K562 (cell line): ENCODE data around the gene RALGAPB. TPM values are rescaled to one million over a fixed set of nuclear protein-coding genes. Genes with fewer than 3 reads are reported as not detected.

Experiments used
- BRCA1 ChIP-seq, 2 experiments: fragments of 450-650 bp in 1 of 2; sonication (generic) in 1 of 2; formaldehyde crosslinking in 1 of 2; IDR thresholded peaks; 2 replicates each; pipeline versions ENCODE4 v1.5.0 to v1.6.1; 2017 to 2020; ENCODE audit warnings: mild to moderate bottlenecking in 1 of 2, missing genetic modification reagents in 1 of 2
- HDAC8 ChIP-seq: fragments of 450-650 bp; IDR thresholded peaks from 2 replicates; pipeline ENCODE4 v1.6.1; 2016; ENCODE audit warnings: mild to moderate bottlenecking, missing genetic modification characterization, moderate library complexity, missing compliant biosample characterization
- HES1 ChIP-seq: fragments of 450-650 bp; IDR thresholded peaks from 2 replicates; pipeline ENCODE4 v1.6.1; 2016; ENCODE audit warnings: low read depth, mild to moderate bottlenecking, moderate library complexity
- JUND ChIP-seq, 2 experiments: IDR thresholded peaks; 2 replicates in 1 of 2; 3 replicates in 1 of 2; pipeline ENCODE4 v1.6.1; 2011; ENCODE audit warnings: borderline replicate concordance in 2 of 2, low read depth in 2 of 2, low read length in 2 of 2, improper control_type of control experiment in 1 of 2, missing biosample characterization in 1 of 2, missing genetic modification characterization in 1 of 2, missing genetic modification reagents in 1 of 2
- NCOR1 ChIP-seq: fragments of 450-650 bp; IDR thresholded peaks from 2 replicates; pipeline ENCODE4 v1.6.1; 2016; ENCODE audit warnings: mild to moderate bottlenecking, moderate library complexity
- NFATC3 ChIP-seq: fragments of 450-650 bp; IDR thresholded peaks from 2 replicates; pipeline ENCODE4 v1.6.1; 2017; ENCODE audit warnings: mild to moderate bottlenecking
- RBM17 ChIP-seq: fragments of 200-400 bp; formaldehyde crosslinking; IDR thresholded peaks from 2 replicates; pipeline ENCODE4 v1.6.1; 2017; ENCODE audit warnings: low read depth, mild to moderate bottlenecking, low read length, borderline replicate concordance
- ZNF133 ChIP-seq: fragments of 250-450 bp; sonication (Bioruptor Pico); IDR thresholded peaks from 2 replicates; pipeline ENCODE4 v1.4.0; 2020; ENCODE audit warnings: mild to moderate bottlenecking
- ZNF316 ChIP-seq: fragments of 450-650 bp; IDR thresholded peaks from 2 replicates; pipeline ENCODE4 v1.6.1; 2016
- ZNF766 ChIP-seq: fragments of 200-800 bp; sonication (Bioruptor generic); conservative IDR thresholded peaks from 2 replicates; pipeline ENCODE4 v1.6.1; 2016; ENCODE audit warnings: missing genetic modification characterization, missing compliant biosample characterization
- ZNF778 ChIP-seq: fragments of 450-650 bp; formaldehyde crosslinking; IDR thresholded peaks from 2 replicates; pipeline ENCODE4 v1.4.0; 2020; ENCODE audit warnings: mild to moderate bottlenecking, moderate library complexity
- ZNF830 ChIP-seq: fragments of 250-450 bp; sonication (Bioruptor Pico); IDR thresholded peaks from 2 replicates; pipeline ENCODE4 v1.5.0; 2021; ENCODE audit warnings: mild to moderate bottlenecking
- polyA plus RNA-seq, 8 experiments: library from polyadenylated mRNA; depleted of rRNA in 4 of 8; stranded (reverse) in 5 of 8; unstranded in 3 of 8; fragments of >200 nt; fragmentation: Nextera tagmentation in 2 of 8; fragmentation: Illumina TruSeq in 1 of 8; extraction: Ambion mirVana in 2 of 8; extraction: Trizol in 1 of 8; gene quantifications; 2 replicates each; pipeline versions ENCODE4 v1.2.1 to v1.2.3, GENCODE V29; 2011 to 2014; ENCODE audit warnings: inconsistent platforms in 1 of 8, missing spikeins in 1 of 8
- total RNA-seq, 7 experiments: library from RNA; depleted of rRNA in 6 of 7; stranded (reverse); fragments of >200 nt in 6 of 7; fragmentation: Illumina TruSeq in 2 of 7; extraction: Trizol in 2 of 7; gene quantifications; 2 replicates each; pipeline versions ENCODE4 v1.2.1 to v1.2.3, GENCODE V29; 2011 to 2021; ENCODE audit warnings: low replicate concordance in 1 of 7
- TF ChIP-seq, protein P1 (sequence below), 3 experiments: fragments of 200-800 bp in 1 of 3; fragments of 250-450 bp in 1 of 3; fragments of 450-650 bp in 1 of 3; sonication (Bioruptor Pico) in 1 of 3; sonication (Bioruptor generic) in 1 of 3; formaldehyde crosslinking in 1 of 3; IDR thresholded peaks; 2 replicates each; pipeline versions ENCODE4 v1.6.1 to v1.8.0; 2016 to 2022; ENCODE audit warnings: mild to moderate bottlenecking in 2 of 3, missing genetic modification characterization in 2 of 3, missing compliant biosample characterization in 1 of 3, moderate library complexity in 1 of 3
- TF ChIP-seq, protein P2 (sequence below), 2 experiments: fragments of 450-650 bp; IDR thresholded peaks; 2 replicates each; pipeline ENCODE4 v1.6.1; 2016; ENCODE audit warnings: mild to moderate bottlenecking in 2 of 2, borderline replicate concordance in 1 of 2, low read depth in 1 of 2, moderate library complexity in 1 of 2

The RALGAPB gene
- total and polyA plus RNA-seq, 9 of the 15 experiments (the other 6 are each of a cell fraction or from before 2014, with no cell fraction given), result 4.3 to 25.6 (median 13.6) TPM

GRCh38 chr20:38460040-38460623, 12.5 kb upstream of the RALGAPB start (continued):
- TF ChIP-seq, protein P1, sequence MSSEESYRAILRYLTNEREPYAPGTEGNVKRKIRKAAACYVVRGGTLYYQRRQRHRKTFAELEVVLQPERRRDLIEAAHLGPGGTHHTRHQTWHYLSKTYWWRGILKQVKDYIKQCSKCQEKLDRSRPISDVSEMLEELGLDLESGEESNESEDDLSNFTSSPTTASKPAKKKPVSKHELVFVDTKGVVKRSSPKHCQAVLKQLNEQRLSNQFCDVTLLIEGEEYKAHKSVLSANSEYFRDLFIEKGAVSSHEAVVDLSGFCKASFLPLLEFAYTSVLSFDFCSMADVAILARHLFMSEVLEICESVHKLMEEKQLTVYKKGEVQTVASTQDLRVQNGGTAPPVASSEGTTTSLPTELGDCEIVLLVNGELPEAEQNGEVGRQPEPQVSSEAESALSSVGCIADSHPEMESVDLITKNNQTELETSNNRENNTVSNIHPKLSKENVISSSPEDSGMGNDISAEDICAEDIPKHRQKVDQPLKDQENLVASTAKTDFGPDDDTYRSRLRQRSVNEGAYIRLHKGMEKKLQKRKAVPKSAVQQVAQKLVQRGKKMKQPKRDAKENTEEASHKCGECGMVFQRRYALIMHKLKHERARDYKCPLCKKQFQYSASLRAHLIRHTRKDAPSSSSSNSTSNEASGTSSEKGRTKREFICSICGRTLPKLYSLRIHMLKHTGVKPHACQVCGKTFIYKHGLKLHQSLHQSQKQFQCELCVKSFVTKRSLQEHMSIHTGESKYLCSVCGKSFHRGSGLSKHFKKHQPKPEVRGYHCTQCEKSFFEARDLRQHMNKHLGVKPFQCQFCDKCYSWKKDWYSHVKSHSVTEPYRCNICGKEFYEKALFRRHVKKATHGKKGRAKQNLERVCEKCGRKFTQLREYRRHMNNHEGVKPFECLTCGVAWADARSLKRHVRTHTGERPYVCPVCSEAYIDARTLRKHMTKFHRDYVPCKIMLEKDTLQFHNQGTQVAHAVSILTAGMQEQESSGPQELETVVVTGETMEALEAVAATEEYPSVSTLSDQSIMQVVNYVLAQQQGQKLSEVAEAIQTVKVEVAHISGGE (CRISPR knock-in tag; IDR thresholded peaks at IDR 0.05), result no peak
- TF ChIP-seq ZNF316 (no peak), RBM17 (no peak), HDAC8 (tag) (no peak), ZNF778 (CRISPR knock-in tag) (no peak), JUND (IDR thresholded peaks at IDR 0.05; ENCODE audit: borderline replicate concordance, low read depth, low read length) (peak; percentile 92), JUND (tag; IDR thresholded peaks at IDR 0.05; ENCODE audit: borderline replicate concordance, low read depth, low read length) (peak; percentile 87; the same call in 2 of the 3 replicates), ZNF766 (CRISPR knock-in tag) (0 out of 2 replicates have a peak, but pooled peaks have one; percentile 22), ZNF133 (CRISPR knock-in tag) (no peak), NFATC3 (no peak), BRCA1 (IDR thresholded peaks at IDR 0.05) (no peak), BRCA1 (CRISPR knock-in tag; IDR thresholded peaks at IDR 0.05) (no peak), NCOR1 (peak; percentile 56), HES1 (peak; percentile 52; the same call in 1 of the 2 replicates), ZNF830 (no peak)
- TF ChIP-seq, protein P2, sequence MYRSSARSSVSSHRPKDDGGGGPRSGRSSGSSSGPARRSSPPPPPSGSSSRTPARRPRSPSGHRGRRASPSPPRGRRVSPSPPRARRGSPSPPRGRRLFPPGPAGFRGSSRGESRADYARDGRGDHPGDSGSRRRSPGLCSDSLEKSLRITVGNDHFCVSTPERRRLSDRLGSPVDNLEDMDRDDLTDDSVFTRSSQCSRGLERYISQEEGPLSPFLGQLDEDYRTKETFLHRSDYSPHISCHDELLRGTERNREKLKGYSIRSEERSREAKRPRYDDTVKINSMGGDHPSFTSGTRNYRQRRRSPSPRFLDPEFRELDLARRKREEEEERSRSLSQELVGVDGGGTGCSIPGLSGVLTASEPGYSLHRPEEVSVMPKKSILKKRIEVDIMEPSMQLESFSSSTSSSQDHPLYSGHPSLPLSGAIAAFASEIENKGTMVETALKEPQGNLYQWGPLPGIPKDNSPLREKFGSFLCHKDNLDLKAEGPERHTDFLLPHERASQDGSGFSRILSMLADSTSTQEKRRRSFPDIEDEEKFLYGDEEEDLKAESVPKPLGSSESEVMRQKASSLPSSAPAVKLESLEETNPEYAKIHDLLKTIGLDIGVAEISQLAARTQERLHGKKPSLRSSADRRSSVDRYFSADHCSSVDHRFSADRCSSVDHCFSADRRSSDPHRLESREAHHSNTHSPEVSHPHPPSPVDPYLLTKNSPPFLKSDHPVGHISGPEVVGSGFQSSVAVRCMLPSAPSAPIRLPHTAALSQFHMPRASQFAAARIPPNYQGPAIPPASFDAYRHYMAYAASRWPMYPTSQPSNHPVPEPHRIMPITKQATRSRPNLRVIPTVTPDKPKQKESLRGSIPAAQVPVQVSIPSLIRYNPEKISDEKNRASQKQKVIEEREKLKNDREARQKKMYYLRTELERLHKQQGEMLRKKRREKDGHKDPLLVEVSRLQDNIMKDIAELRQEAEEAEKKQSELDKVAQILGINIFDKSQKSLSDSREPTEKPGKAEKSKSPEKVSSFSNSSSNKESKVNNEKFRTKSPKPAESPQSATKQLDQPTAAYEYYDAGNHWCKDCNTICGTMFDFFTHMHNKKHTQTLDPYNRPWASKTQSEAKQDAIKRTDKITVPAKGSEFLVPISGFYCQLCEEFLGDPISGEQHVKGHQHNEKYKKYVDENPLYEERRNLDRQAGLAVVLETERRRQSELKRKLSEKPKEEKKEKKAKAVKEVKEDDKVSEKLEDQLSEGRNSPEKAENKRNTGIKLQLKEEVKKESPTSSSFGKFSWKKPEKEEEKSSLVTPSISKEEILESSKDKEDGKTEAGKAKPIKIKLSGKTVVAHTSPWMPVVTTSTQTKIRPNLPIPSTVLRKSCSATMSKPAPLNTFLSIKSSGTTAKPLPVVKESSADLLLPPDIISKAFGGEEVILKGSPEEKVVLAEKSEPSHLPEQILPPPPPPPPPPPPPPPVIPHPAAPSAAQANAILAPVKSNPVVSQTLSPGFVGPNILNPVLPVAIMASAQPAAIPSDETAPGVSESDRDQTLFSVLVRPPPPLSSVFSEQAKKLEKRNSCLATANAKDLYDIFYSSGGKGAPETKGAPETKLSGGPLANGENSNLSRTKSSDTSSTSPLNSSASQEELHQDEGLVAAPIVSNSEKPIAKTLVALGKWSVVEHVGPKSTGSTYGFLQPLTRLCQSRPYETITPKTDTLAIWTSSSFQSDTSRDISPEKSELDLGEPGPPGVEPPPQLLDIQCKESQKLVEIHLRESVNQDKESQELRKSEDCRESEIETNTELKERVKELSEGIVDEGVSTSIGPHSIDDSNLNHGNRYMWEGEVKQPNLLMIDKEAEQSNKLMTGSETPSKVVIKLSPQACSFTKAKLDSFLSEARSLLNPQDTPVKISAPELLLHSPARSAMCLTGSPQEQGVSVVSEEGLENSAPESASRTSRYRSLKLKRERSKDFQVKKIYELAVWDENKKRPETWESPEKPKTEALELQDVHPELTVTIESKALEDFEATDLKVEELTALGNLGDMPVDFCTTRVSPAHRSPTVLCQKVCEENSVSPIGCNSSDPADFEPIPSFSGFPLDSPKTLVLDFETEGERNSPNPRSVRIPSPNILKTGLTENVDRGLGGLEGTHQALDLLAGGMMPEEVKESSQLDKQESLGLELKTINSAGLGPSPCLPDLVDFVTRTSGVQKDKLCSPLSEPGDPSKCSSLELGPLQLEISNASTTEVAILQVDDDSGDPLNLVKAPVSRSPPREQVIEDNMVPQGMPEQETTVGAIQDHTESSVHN (IDR thresholded peaks at IDR 0.05; ENCODE audit: borderline replicate concordance in 1 of 2, low read depth in 1 of 2), result no peak
